GM06990 (cell line): ENCODE data around the gene PTH.

Source experiments
- DNase-seq: peaks from one replicate; pipeline ENCODE4 v3.0.0-alpha.2; 2011; ENCODE audit not compliant: insufficient read length; ENCODE audit errors: extremely low read depth
- H3K27me3 ChIP-seq: replicated peaks from 2 replicates; pipeline ENCODE4 v1.6.0; 2011; ENCODE audit warnings: low read length; ENCODE audit not compliant: control insufficient read depth, insufficient read depth
- H3K36me3 ChIP-seq: 2 replicates; pipeline ENCODE4 v1.5.1; 2011; ENCODE audit warnings: low read length; ENCODE audit not compliant: control insufficient read depth, insufficient read depth
- H3K4me3 ChIP-seq: replicated peaks from 2 replicates; pipeline ENCODE4 v1.5.1; 2011; ENCODE audit warnings: low read depth, mild to moderate bottlenecking, control low read depth, low read length
- CTCF ChIP-seq: IDR thresholded peaks from 2 replicates; pipeline ENCODE4 v1.5.1; 2011; ENCODE audit warnings: low read length, control low read depth, mild to moderate bottlenecking, inconsistent platforms; ENCODE audit not compliant: insufficient read depth, poor library complexity, severe bottlenecking

PTH gene

DNA sequence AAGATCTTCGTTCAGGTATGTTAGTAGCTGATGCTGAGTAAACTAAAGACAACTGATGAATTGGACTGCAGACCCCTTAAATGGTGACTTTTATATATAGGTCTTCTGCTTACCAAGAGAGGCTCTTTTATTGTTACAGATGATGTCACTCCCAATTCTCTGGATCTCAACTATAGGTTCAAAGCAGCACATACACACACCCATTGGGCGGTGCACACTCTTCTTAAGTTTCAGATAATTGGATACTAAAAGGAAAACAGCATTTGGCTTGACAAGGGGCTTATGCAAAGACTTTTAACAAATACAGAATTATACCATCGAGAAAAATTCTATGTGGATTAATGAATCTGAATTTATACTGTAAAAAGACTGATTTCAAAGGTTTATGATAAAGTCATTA is at the start of gene PTH:
TSS of gene PTH (minus strand) at position 69 of the 400 bp plus-strand sequence. CDS start 3,142 bp downstream, outside the sequence.
- Histone ChIP-seq H3K27me3 (no peaks in the 10 kb centered on the region; the same call in 1 of the 2 replicates), H3K4me3 (no peak within 1 kb of the TSS), H3K36me3 (no peaks in the 10 kb centered on the region)
- no peak for DNase-seq
- TF ChIP-seq CTCF: no peak

DNA sequence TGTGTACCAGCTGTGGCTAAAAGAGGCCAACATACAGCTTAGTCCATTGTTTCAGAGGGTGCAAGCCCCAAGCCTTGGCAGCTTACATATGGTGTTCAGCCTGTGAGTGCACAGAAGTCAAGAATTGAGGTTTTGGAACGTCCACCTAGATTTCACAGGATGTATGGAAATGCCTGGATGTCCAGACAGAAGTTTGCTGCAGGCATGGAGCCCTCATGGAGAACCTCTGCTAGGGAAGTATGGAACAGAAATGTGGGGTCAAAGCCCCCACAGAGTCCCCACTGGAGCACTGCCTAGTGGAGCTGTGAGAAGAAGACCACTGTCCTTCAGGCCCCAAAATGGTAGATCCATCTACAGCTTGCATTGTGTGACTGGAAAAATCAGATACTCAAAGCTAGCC is 42.2 kb upstream of the PTH start:
- no peak for DNase-seq
- Histone ChIP-seq H3K36me3 (no peaks in the 10 kb centered on the region), H3K4me3 (no peak overlapping the region), H3K27me3 (no peaks in the 10 kb centered on the region)
- no peak for TF ChIP-seq CTCF

- H3K36me3 ChIP-seq: no peaks in the 10 kb centered on the region
- no peak for DNase-seq
- no peak overlapping the region for H3K4me3 ChIP-seq
- TF ChIP-seq CTCF: no peak
- H3K27me3 ChIP-seq: no peaks in the 10 kb centered on the region
Measured at GRCh38 chr11:13535819-13536218, 40.0 kb upstream of the PTH start.

- no peaks in the 10 kb centered on the region for H3K27me3 ChIP-seq
- H3K4me3 ChIP-seq: no peak overlapping the region
- TF ChIP-seq CTCF: no peak
- H3K36me3 ChIP-seq: no peaks in the 10 kb centered on the region
- DNase-seq: no peak
Measured at GRCh38 chr11:13534358-13534757, 38.6 kb upstream of the PTH start.

- TF ChIP-seq CTCF: no peak
- H3K27me3 ChIP-seq: no peaks in the 10 kb centered on the region
Measured at GRCh38 chr11:13525257-13525656, 29.5 kb upstream of the PTH start.

GRCh38 chr11:13503393-13503792 is 7.6 kb upstream of the PTH start:
- no peaks in the 10 kb centered on the region for H3K27me3 ChIP-seq
- no peak for DNase-seq
- H3K4me3 ChIP-seq: no peak overlapping the region
- no peak for TF ChIP-seq CTCF
- H3K36me3 ChIP-seq: no peaks in the 10 kb centered on the region

More at GRCh38 chr11:13525257-13525656, 29.5 kb upstream of the PTH start:
- DNase-seq: no peak
- no peak overlapping the region for H3K4me3 ChIP-seq
- no peaks in the 10 kb centered on the region for H3K36me3 ChIP-seq
